ENCODE results near the gene NIT2. TPM values are rescaled to one million over a fixed set of nuclear protein-coding genes. Genes with fewer than 3 reads are reported as not detected.

Gene NIT2
- total RNA-seq, 2 donors from 2014 or later, result 45.3 to 60.1 TPM

Other genes with a start within 250 kb of the NIT2 start
- under 1 TPM; 0.35 to 0.50 TPM for gene FILIP1L, start 220.3 kb upstream of the NIT2 start, total RNA-seq
- gene TBC1D23, start 73.8 kb upstream of the NIT2 start, total RNA-seq, result 10 to 100 TPM; 26.5 to 28.6 TPM
- 10 to 100 TPM; 33.5 to 52.4 TPM for gene TOMM70, start 66.3 kb downstream of the NIT2 start, total RNA-seq
- 1 to 10 TPM; 1.4 to 1.8 TPM for gene LNP1, start 66.8 kb downstream of the NIT2 start, total RNA-seq
- gene TMEM45A, start 157.9 kb downstream of the NIT2 start, total RNA-seq, result 10 to 100 TPM in 1 of 2 donors, 1 to 10 TPM in 1; 2.4 to 26.0 TPM